ENCODE data around the gene SLC4A2. TPM values are rescaled to one million over a fixed set of nuclear protein-coding genes. Genes with fewer than 3 reads are reported as not detected.

SLC4A2 gene
- total RNA-seq, 3 donors from 2014 or later (not counting 1 experiment from before 2014, with no cell fraction given), result 60.4 to 87.3 (median 66.1) TPM

DNA sequence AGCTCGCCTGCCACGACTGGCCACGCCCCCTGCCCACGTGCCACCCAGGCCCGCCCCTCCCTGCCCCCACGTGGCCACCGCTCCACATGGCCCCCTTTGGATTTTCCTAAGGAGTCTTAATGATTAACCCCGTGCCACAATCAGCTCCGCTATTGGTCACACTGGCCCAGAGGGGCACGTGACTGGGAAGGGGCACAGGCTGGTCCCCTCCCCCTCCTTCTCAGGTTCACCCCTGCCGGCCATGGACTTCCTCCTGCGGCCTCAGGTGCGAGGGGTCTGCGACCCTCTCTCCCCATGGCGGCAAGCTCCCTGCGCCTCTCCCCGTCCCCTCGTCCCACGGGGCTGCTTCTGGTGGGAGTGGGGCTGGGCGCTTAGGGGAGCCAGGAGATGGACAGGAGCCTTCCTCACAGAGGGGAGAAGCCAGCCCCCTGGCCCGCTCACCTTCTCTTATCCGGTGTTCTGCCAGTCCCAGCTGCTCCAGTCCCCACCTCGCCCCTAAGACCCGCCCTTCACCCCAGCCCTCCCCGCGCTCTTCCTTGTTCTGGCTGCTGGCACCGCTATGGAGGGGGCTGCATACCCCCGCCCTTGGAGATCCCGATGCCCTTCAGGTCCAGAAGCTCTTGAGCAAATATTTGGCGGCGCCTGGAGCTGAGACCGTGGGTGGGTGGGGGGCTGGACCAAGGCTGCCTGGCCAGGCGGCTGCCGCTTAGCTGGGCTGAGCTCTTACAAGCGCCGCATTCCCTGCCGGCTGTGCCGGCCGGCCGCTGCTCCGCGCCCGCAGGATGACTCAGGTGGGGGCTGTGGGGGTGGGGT lies 3.2 kb downstream of the SLC4A2 start:
- no peaks in the 10 kb centered on the region for H3K36me3 Mint-ChIP-seq
- H3K27ac Mint-ChIP-seq, result no peak overlapping the region
- intact Hi-C loops (cut with micrococcal nuclease), result no loop called here
- H3K27ac ChIP-seq (ENCODE audit: low read length), result no peak overlapping the region
- ATAC-seq, result no peak
- no peak overlapping the region for H3K4me3 Mint-ChIP-seq
- WGBS (ENCODE audit: insufficient coverage), result 91% methylated on average over 37 of the region's 43 CpGs
- peaks cover 16% of the 10 kb centered on the region for H3K36me3 ChIP-seq (ENCODE audit: control insufficient read depth, insufficient read depth, low read length)
- TF ChIP-seq, protein P1, sequence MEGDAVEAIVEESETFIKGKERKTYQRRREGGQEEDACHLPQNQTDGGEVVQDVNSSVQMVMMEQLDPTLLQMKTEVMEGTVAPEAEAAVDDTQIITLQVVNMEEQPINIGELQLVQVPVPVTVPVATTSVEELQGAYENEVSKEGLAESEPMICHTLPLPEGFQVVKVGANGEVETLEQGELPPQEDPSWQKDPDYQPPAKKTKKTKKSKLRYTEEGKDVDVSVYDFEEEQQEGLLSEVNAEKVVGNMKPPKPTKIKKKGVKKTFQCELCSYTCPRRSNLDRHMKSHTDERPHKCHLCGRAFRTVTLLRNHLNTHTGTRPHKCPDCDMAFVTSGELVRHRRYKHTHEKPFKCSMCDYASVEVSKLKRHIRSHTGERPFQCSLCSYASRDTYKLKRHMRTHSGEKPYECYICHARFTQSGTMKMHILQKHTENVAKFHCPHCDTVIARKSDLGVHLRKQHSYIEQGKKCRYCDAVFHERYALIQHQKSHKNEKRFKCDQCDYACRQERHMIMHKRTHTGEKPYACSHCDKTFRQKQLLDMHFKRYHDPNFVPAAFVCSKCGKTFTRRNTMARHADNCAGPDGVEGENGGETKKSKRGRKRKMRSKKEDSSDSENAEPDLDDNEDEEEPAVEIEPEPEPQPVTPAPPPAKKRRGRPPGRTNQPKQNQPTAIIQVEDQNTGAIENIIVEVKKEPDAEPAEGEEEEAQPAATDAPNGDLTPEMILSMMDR (IDR thresholded peaks at IDR 0.05), result no peak
- peaks cover 27% of the 10 kb centered on the region for H3K4me1 ChIP-seq (ENCODE audit: control insufficient read depth, insufficient read depth, low read length)
- H3K9me3 ChIP-seq (ENCODE audit: control insufficient read depth, insufficient read depth, low read length), result no peaks in the 10 kb centered on the region
- H3K27me3 Mint-ChIP-seq (ENCODE audit: low read depth in 2 of 2), result no peaks in the 10 kb centered on the region
- no peak overlapping the region for H3K4me3 ChIP-seq (ENCODE audit: low read length)
- H3K9me3 Mint-ChIP-seq, result no peaks in the 10 kb centered on the region
- H3K4me1 Mint-ChIP-seq, result peaks cover 9 to 34% of the 10 kb centered on the region in 2 donors
- H3K27me3 ChIP-seq (ENCODE audit: control insufficient read depth, insufficient read depth, low read length), result no peaks in the 10 kb centered on the region
- DNase-seq, result no peak

DNA sequence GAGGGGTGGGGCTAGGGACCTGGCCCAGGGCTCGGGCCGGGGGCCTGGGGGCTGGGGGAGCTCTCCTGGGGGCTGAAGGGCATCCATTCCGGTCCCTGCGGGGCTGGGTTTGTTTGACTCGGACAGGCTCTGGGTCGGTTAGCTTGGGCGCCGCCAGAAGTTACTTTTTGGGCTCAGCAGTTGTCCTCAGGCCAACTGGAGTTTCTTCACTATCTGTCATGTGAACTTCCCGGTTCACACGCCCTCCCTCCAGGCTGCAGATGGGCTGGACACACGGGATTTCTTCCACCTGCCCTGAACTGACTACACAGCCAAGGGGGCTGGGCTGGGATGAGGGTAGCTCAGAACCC lies 3.8 kb downstream of the SLC4A2 start:
- Histone ChIP-seq H3K9me3 (ENCODE audit: control insufficient read depth, insufficient read depth, low read length) (no peaks in the 10 kb centered on the region), H3K4me3 (ENCODE audit: low read length) (no peak overlapping the region), H3K27ac (ENCODE audit: low read length) (no peak overlapping the region), H3K4me1 (ENCODE audit: control insufficient read depth, insufficient read depth, low read length) (peaks cover 25% of the 10 kb centered on the region), H3K36me3 (ENCODE audit: control insufficient read depth, insufficient read depth, low read length) (peaks cover 21% of the 10 kb centered on the region), H3K27me3 (ENCODE audit: control insufficient read depth, insufficient read depth, low read length) (no peaks in the 10 kb centered on the region)
- DNase-seq (no peak), ATAC-seq (no peak)
- H3K4me3 Mint-ChIP-seq, result no peak overlapping the region
- H3K27me3 Mint-ChIP-seq (ENCODE audit: low read depth in 2 of 2), result no peaks in the 10 kb centered on the region
- H3K36me3 Mint-ChIP-seq, result no peaks in the 10 kb centered on the region
- TF ChIP-seq, protein P1 (IDR thresholded peaks at IDR 0.05), result no peak
- no peak overlapping the region for H3K27ac Mint-ChIP-seq
- intact Hi-C loops (cut with micrococcal nuclease), result no loop called here
- WGBS (ENCODE audit: insufficient coverage), result 97% methylated on average over 11 of the region's 11 CpGs
- no peaks in the 10 kb centered on the region for H3K9me3 Mint-ChIP-seq
- H3K4me1 Mint-ChIP-seq, result peaks cover 7 to 30% of the 10 kb centered on the region in 2 donors

DNA sequence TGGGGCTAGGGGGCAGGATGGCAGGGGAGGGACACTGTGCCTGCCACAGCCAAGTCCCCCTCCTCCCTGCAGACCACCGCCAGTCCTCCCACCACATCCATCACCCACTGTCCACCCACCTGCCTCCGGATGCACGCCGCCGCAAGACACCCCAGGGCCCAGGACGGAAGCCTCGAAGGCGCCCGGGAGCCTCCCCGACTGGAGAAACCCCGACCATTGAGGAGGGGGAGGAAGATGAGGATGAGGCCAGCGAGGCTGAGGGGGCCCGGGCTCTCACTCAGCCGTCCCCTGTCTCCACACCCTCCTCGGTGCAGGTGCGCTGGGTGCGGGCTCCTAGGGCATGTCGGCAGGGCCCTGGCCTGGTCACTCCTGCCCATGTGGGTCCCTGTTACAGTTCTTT lies 5.1 kb downstream of the SLC4A2 start:
- peaks cover 14% of the 10 kb centered on the region for H3K4me1 ChIP-seq (ENCODE audit: control insufficient read depth, insufficient read depth, low read length)
- no peaks in the 10 kb centered on the region for H3K9me3 ChIP-seq (ENCODE audit: control insufficient read depth, insufficient read depth, low read length)
- H3K27ac Mint-ChIP-seq, result no peak overlapping the region
- no peaks in the 10 kb centered on the region for H3K27me3 ChIP-seq (ENCODE audit: control insufficient read depth, insufficient read depth, low read length)
- TF ChIP-seq, protein P1 (IDR thresholded peaks at IDR 0.05), result no peak
- no peaks in the 10 kb centered on the region for H3K27me3 Mint-ChIP-seq (ENCODE audit: low read depth in 2 of 2)
- H3K36me3 Mint-ChIP-seq, result no peaks in the 10 kb centered on the region
- DNase-seq (no peak), ATAC-seq (no peak)
- H3K4me1 Mint-ChIP-seq, result peaks cover 0 to 23% of the 10 kb centered on the region in 2 donors
- H3K36me3 ChIP-seq (ENCODE audit: control insufficient read depth, insufficient read depth, low read length), result peaks cover 28% of the 10 kb centered on the region
- H3K27ac ChIP-seq (ENCODE audit: low read length), result no peak overlapping the region
- 99% methylated on average over 18 of the region's 18 CpGs for WGBS (ENCODE audit: insufficient coverage)
- no peak overlapping the region for H3K4me3 Mint-ChIP-seq
- intact Hi-C loops (cut with micrococcal nuclease), result no loop called here
- H3K4me3 ChIP-seq (ENCODE audit: low read length), result no peak overlapping the region
- H3K9me3 Mint-ChIP-seq, result no peaks in the 10 kb centered on the region

DNA sequence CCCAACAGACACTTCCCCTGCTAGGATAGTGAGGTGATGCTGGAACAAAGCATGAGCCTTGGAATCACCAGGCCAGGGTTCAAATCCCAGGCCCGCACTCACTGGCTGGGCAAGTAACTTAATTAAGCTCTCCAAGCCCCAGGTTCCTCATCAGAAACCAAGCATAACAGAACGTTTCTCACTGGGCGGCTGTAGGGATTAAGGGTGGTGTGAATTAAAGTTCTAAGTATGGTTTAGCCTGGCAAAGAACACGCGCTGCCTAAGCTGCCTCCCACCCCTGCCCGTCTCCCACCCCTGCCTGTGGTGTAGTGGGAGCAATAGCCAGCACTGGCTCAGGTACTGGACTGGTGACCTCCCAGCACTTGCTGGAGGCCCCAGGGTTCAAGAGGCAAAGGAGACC lies 5.6 kb downstream of the SLC4A2 start:
- H3K4me1 Mint-ChIP-seq, result peaks cover 0 to 20% of the 10 kb centered on the region in 2 donors
- intact Hi-C loops (cut with micrococcal nuclease), result no loop called here
- no peak overlapping the region for H3K4me3 Mint-ChIP-seq
- peaks cover 33% of the 10 kb centered on the region for H3K36me3 ChIP-seq (ENCODE audit: control insufficient read depth, insufficient read depth, low read length)
- H3K9me3 ChIP-seq (ENCODE audit: control insufficient read depth, insufficient read depth, low read length), result no peaks in the 10 kb centered on the region
- no peaks in the 10 kb centered on the region for H3K27me3 Mint-ChIP-seq (ENCODE audit: low read depth in 2 of 2)
- 92% methylated on average over 4 of the region's 6 CpGs for WGBS (ENCODE audit: insufficient coverage)
- peaks cover 12% of the 10 kb centered on the region for H3K4me1 ChIP-seq (ENCODE audit: control insufficient read depth, insufficient read depth, low read length)
- H3K27me3 ChIP-seq (ENCODE audit: control insufficient read depth, insufficient read depth, low read length), result no peaks in the 10 kb centered on the region
- ATAC-seq (no peak), DNase-seq (no peak)
- H3K4me3 ChIP-seq (ENCODE audit: low read length), result no peak overlapping the region
- H3K27ac ChIP-seq (ENCODE audit: low read length), result no peak overlapping the region
- no peak overlapping the region for H3K27ac Mint-ChIP-seq
- no peaks in the 10 kb centered on the region for H3K9me3 Mint-ChIP-seq
- H3K36me3 Mint-ChIP-seq, result no peaks in the 10 kb centered on the region
- TF ChIP-seq, protein P1 (IDR thresholded peaks at IDR 0.05), result no peak
